ENCODE measurements around the gene UTF1. TPM values are rescaled to one million over a fixed set of nuclear protein-coding genes. Genes with fewer than 3 reads are reported as not detected.

UTF1 gene
- total and polyA plus RNA-seq, 2 of the 8 experiments (the other 6 are each of a cell fraction or from before 2014, with no cell fraction given), result 0.47 to 21.8 TPM

- H2BK20ac ChIP-seq (ENCODE audit: low read length), result no peak overlapping the region
- no peak overlapping the region for H4K8ac ChIP-seq (ENCODE audit: extremely low read depth, insufficient read depth, low read length)
- H3K79me1 ChIP-seq (ENCODE audit: low read depth, low read length), result no peaks in the 10 kb centered on the region
- H2BK15ac ChIP-seq (ENCODE audit: low read length), result no peak overlapping the region
- no peak overlapping the region for H3K4me3 ChIP-seq (ENCODE audit: extremely low read depth in 1 of 4, insufficient read depth in 2 of 4, low read depth in 3 of 4, low read length in 4 of 4)
- no peak overlapping the region for H2AK5ac ChIP-seq (ENCODE audit: low read depth, low read length)
- peaks cover 0 to 1% of the 10 kb centered on the region in 2 experiments for H4K20me1 ChIP-seq (replicated peaks in 1 of 2; ENCODE audit: control insufficient read depth in 1 of 2, insufficient read depth in 2 of 2, low read length in 2 of 2)
- no peaks in the 10 kb centered on the region for H3K36me3 ChIP-seq (ENCODE audit: control insufficient read depth in 2 of 4, insufficient read depth in 4 of 4, low read length in 3 of 4)
- no peak for TF ChIP-seq CREB1 (IDR thresholded peaks at IDR 0.05)
- no peak for TF ChIP-seq CEBPB (IDR thresholded peaks at IDR 0.05; ENCODE audit: low read depth, low read length)
- TF ChIP-seq SUZ12 (IDR thresholded peaks at IDR 0.05; ENCODE audit: low read length), result no peak
- no peak for TF ChIP-seq SP1 (IDR thresholded peaks at IDR 0.05; ENCODE audit: low read depth, low read length)
- TF ChIP-seq RXRA (IDR thresholded peaks at IDR 0.05; ENCODE audit: insufficient read depth, low read depth, low read length), result no peak
- TF ChIP-seq EP300 (IDR thresholded peaks at IDR 0.05; ENCODE audit: borderline replicate concordance in 1 of 2, low read depth in 2 of 2, low read length in 2 of 2), result no peak
- TF ChIP-seq POU5F1 (IDR thresholded peaks at IDR 0.05; ENCODE audit: low read depth, low read length), result no peak
- no peak for TF ChIP-seq CBX5 (IDR thresholded peaks at IDR 0.05; ENCODE audit: low read depth, low read length)
- H3K27ac ChIP-seq (ENCODE audit: low read depth, low read length), result no peak overlapping the region
- no peaks in the 10 kb centered on the region for H3K9me3 ChIP-seq (ENCODE audit: insufficient read depth in 2 of 2, low read depth in 1 of 2, low read length in 1 of 2)
- DNase-seq (ENCODE audit: low read depth in 1 of 2, low spot score in 2 of 2) (no peak), FAIRE-seq (no peak)
- H4K5ac ChIP-seq (ENCODE audit: insufficient read length, low read depth, low read length), result no peak overlapping the region
- no peak overlapping the region for H2AFZ ChIP-seq (ENCODE audit: low read length)
- H2BK5ac ChIP-seq (ENCODE audit: low read depth, low read length), result no peak overlapping the region
- POLR2A ChIA-PET (ENCODE audit: partially characterized antibody), result interaction anchor here (1.1 to 2.6 kb wide), 3 partner anchors 9 to 304 kb away, joined by 3 to 11 read pairs (median 3); no protein-coding TSS in a partner anchor
- no peak overlapping the region for H3K9ac ChIP-seq (replicated peaks in 1 of 4; ENCODE audit: extremely low read depth in 1 of 4, low read depth in 3 of 4, low read length in 3 of 4)
- CTCF ChIA-PET (ENCODE audit: partially characterized antibody), result interaction anchor here (0.8 to 2.5 kb wide), 7 partner anchors 8 to 58 kb away, joined by 3 to 15 read pairs (median 4); no protein-coding TSS in a partner anchor
- peaks cover 4% of the 10 kb centered on the region; the same call in 1 of the 2 replicates for H3K23me2 ChIP-seq (ENCODE audit: low read depth, low read length)
- H3K4me1 ChIP-seq (replicated peaks in 1 of 4; ENCODE audit: control insufficient read depth in 3 of 4, insufficient read depth in 4 of 4, low read length in 3 of 4), result peaks cover 0 to 8% (median 2%) of the 10 kb centered on the region in 4 experiments; a peak in 5 of 7 replicates
- no peak overlapping the region for H3K14ac ChIP-seq (ENCODE audit: insufficient read length)
- no peak overlapping the region for H3K56ac ChIP-seq (replicated peaks; ENCODE audit: insufficient read length, low read depth, low read length)
- no peak overlapping the region for H3K4me2 ChIP-seq (ENCODE audit: insufficient read depth in 1 of 2, low read depth in 2 of 2, low read length in 2 of 2)
- peaks cover 0 to 15% (median 8%) of the 10 kb centered on the region in 4 experiments; a peak in 6 of 7 replicates for H3K27me3 ChIP-seq (replicated peaks in 1 of 4; ENCODE audit: control insufficient read depth in 3 of 4, extremely low read depth in 1 of 4, insufficient read depth in 3 of 4, low read length in 3 of 4)
- no peaks in the 10 kb centered on the region for H3K79me2 ChIP-seq (ENCODE audit: control insufficient read depth in 1 of 2, insufficient read depth in 2 of 2, low read length in 2 of 2)
- no peak overlapping the region for H3K4ac ChIP-seq (replicated peaks; ENCODE audit: insufficient read length, low read depth, low read length)
- 91% methylated on average over 21 of the region's 21 CpGs; no CpG with 5 or more reads in 1 of the 2 experiments for whole genome bisulfite sequencing, 2 experiments (ENCODE audit: extremely low coverage in 1 of 2, insufficient coverage in 1 of 2, insufficient read length in 1 of 2, insufficient replicate concordance in 2 of 2, low coverage in 1 of 2, low lambda C conversion rate in 2 of 2, missing lambda C conversion rate in 1 of 2)
- no peak overlapping the region for H2BK12ac ChIP-seq (ENCODE audit: low read depth, low read length)
- no peak overlapping the region for H4K91ac ChIP-seq (replicated peaks; ENCODE audit: insufficient read length, low read length)
- no peak overlapping the region for H2BK120ac ChIP-seq (replicated peaks; ENCODE audit: low read depth, low read length)
- H3K18ac ChIP-seq (ENCODE audit: extremely low read depth, low read length), result no peak overlapping the region
- no peak overlapping the region for H3K23ac ChIP-seq (ENCODE audit: insufficient read length)
These were observed 36.2 kb downstream of the UTF1 start for GRCh38 chr10:133266056-133266795.
